ENCODE data around the gene BIRC2.

- TF ChIP-seq EZH2 (IDR thresholded peaks at IDR 0.05; ENCODE audit: low read length, missing control alignments) (no peak), CTCF (conservative IDR thresholded peaks at IDR 0.05 in 1 of 2, IDR thresholded peaks at IDR 0.05 in 1 of 2; ENCODE audit: low read depth in 1 of 2, low read length in 2 of 2) (no peak)
Measured at GRCh38 chr11:102386136-102386734, 39.2 kb downstream of the BIRC2 start.
